GM12872 (cell line): ENCODE data around the gene HDAC9.

Experiments used
- TF ChIP-seq, protein P1 (sequence below): IDR thresholded peaks from 3 replicates; pipeline ENCODE4 v1.5.1; 2011; ENCODE audit warnings: low read depth, mild to moderate bottlenecking, low read length, moderate library complexity; ENCODE audit not compliant: insufficient read depth

The HDAC9 gene

DNA sequence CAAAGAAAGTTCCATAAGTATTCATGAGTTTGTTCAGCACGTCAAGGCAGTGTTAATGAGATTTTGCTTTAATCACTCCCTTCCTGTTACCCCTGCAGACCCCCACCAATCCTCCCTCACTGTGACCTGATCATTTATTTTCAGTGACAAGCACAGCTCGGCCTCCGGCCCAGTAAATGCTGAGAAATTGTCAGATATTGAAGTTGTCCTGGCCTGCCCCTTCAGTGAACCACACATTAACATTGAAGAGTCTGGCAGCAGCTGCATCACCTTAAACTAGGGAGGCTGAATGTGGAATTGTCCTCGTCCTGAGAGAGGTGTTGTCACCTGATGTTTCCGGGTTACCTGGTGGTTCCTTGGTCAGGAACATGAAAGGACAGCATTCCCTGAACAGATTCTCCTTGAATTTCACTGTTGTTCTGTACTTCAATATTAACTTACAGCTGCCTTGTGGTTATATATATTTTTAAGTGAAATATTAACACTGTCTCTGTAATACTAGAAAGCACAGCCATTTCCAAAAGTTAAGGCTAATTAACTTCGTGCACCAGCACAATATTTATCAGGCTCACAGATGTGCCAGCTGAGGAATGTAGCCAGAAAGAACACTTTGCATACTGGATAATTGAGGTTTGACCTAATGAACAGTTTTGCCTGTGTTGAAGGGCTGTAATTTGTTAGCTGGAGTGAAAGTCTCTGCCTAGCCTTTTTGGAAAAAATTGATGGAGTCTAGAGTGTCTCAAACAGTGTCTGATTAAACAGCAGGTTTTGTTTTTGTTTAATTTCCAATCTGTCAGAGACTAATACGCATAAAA lies 265.3 kb downstream of the HDAC9 start:
- TF ChIP-seq, protein P1, sequence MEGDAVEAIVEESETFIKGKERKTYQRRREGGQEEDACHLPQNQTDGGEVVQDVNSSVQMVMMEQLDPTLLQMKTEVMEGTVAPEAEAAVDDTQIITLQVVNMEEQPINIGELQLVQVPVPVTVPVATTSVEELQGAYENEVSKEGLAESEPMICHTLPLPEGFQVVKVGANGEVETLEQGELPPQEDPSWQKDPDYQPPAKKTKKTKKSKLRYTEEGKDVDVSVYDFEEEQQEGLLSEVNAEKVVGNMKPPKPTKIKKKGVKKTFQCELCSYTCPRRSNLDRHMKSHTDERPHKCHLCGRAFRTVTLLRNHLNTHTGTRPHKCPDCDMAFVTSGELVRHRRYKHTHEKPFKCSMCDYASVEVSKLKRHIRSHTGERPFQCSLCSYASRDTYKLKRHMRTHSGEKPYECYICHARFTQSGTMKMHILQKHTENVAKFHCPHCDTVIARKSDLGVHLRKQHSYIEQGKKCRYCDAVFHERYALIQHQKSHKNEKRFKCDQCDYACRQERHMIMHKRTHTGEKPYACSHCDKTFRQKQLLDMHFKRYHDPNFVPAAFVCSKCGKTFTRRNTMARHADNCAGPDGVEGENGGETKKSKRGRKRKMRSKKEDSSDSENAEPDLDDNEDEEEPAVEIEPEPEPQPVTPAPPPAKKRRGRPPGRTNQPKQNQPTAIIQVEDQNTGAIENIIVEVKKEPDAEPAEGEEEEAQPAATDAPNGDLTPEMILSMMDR: no peak

DNA sequence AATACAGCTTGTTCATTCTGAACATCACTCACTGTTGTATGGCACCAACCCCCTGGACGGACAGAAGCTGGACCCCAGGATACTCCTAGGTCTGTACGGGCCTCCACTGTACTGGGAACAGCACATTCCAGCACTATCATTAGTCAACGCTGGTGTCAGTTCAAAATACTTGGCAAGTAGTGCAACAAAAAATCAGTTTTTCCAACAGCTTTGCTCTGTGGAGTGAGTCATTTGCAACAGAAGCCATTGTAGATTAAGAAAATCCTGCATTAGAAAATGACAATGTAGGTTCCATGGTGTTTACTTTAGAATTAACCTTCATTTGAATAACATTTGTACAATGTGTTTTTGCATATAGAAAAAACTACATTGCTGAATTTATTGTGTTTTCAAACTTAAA lies 266.6 kb downstream of the HDAC9 start:
- TF ChIP-seq, protein P1: no peak

DNA sequence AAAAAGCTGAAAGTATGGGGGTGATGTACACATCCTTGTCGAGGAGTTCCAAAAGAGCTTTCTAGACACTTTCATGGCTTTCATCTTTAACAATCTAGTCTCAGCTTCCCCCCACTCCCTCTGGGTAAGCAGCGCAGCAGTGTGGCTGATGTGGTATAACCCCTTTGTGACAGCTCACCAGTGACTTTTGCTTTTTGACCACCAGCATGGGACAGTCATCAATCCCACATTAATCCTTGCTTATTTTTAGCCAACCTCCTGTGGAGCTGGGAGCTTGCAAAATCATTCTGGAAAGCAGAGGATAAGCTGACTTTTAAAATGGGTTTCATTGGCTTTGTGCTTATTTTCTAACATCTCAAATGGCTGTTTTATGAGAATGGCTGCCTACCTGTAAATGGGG lies 272.7 kb downstream of the HDAC9 start:
- TF ChIP-seq, protein P1: no peak

DNA sequence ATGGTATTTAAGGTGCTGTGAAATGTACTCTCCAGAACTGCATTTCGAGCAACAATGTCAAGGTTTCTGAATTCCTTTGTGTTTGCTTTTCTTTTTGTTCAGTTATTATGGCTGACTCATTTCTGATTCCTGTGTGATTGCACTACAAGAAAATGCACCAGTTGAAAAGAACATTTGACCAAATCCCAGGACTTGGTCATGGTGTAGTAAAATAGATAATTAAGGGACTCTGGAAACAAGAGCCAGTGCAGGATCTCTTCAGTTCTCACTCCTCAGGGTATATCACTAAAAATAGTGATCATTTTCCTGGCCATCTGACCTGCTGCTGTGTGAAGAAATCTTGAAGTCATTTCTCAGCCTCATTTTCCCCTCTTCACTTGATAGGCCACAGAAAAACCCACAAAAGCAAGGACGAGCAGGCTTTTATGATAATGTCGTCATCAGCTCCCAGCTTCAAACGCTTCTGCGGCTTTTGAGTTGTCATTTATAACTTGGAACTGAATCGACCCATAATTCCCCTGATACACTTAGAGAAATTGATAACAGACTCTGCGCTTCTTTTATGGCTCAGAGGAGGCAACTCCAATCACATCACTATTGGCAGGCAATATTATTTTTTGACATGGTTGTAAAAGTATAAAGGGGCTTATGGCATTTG lies 274.7 kb downstream of the HDAC9 start:
- TF ChIP-seq, protein P1: no peak

DNA sequence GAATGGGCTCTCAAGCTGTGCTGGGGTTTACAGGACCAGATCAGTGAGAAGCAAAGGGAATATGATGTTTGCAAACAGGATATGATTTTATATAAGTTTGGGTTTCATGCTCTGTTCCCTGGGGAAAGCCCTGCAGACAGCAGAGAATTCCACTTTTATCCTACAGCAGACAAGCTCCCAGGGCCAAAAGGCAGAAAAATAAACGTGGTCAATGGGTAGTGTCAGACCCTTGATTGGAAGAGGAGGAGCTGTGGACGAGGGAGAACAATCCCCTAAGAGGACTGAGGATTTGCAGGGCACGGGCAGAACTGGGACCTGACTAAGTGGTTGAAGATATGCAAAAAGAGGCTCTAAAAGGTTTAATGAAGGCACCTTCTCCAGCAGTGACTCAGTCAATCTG lies 275.3 kb downstream of the HDAC9 start:
- TF ChIP-seq, protein P1: no peak

DNA sequence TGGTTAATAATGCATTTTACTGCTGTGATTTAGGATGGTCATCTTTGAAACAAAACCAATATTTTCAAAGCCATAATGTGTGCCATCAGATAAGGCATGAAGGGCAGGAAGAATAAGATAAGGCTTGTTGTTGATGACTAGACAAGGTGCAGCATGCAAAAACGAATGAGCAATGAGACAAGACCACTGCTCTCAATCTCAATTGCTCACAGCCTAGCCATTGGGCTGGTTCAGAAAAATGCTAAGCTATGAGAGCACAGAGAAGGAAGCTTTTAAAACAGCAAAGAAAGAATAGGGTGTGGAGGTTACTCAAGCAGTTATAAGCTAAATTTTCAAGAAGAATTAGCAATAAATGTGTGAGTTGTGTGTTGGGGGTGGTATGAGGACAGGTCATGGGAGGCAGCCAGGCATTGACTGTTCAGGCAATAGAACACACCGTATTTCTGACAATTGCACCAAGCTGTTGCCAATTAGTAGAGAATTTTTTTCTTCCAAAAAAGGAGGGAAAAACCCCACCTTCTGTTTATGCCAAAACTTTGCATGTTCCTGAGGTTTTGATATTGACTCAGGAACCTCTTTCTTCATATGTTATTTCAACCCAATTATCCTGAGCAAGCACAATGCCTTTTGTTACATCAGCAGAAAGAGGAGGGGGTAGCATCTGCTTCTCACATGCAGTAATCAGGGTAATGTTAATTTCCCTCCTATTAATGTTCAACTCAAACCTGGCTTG lies 276.5 kb downstream of the HDAC9 start:
- TF ChIP-seq, protein P1: no peak

DNA sequence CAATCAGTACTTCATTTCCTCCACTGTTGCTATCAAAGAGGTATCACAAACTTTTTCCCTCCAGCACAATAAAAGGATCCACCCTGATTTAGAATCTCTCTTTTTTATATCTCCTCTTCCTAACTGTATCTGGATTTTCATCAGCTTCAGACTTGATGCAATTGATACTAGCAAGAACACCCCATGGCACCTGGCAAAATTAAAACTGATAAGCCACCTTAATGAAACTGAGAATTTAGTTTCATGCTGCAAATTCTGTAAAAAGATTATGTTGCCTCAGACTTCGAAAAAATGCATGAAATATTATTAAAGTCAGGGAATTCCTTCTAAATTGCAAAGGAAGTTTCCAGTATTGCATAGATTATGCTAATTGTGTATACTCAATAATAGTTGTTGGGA lies 277.0 kb downstream of the HDAC9 start:
- TF ChIP-seq, protein P1: no peak
